Retinal pigment epithelial cell (primary cell): ENCODE results near the gene GRID1.

Experiments used
- DNase-seq: peaks from one replicate; pipeline ENCODE4 v3.0.0-alpha.2; 2010; ENCODE audit warnings: low read depth
- H3K4me3 ChIP-seq: 2 replicates; pipeline ENCODE4 v1.5.1; 2011; ENCODE audit warnings: mild to moderate bottlenecking, low read length, control low read depth, moderate library complexity
- TF ChIP-seq, protein P1 (sequence below): conservative IDR thresholded peaks from 2 replicates; pipeline ENCODE4 v1.5.1; 2011; ENCODE audit warnings: low read depth, low read length, control low read depth, inconsistent platforms

GRID1 gene

GRCh38 chr10:85557077-85557476 lies 809.5 kb downstream of the GRID1 start:
- no peak for DNase-seq
- TF ChIP-seq, protein P1, sequence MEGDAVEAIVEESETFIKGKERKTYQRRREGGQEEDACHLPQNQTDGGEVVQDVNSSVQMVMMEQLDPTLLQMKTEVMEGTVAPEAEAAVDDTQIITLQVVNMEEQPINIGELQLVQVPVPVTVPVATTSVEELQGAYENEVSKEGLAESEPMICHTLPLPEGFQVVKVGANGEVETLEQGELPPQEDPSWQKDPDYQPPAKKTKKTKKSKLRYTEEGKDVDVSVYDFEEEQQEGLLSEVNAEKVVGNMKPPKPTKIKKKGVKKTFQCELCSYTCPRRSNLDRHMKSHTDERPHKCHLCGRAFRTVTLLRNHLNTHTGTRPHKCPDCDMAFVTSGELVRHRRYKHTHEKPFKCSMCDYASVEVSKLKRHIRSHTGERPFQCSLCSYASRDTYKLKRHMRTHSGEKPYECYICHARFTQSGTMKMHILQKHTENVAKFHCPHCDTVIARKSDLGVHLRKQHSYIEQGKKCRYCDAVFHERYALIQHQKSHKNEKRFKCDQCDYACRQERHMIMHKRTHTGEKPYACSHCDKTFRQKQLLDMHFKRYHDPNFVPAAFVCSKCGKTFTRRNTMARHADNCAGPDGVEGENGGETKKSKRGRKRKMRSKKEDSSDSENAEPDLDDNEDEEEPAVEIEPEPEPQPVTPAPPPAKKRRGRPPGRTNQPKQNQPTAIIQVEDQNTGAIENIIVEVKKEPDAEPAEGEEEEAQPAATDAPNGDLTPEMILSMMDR = no peak

More at GRCh38 chr10:85557077-85557476, 809.5 kb downstream of the GRID1 start:
- no peak overlapping the region for H3K4me3 ChIP-seq
